ENCODE data around the gene SLC7A5. TPM values are rescaled to one million over a fixed set of nuclear protein-coding genes. Genes with fewer than 3 reads are reported as not detected.
A peak's percentile ranks its signal among the peaks of the same experiment; 100 is the strongest.

The SLC7A5 gene
- total and polyA plus RNA-seq, 2 of the 13 experiments (the other 11 are each of a cell fraction or from before 2014, with no cell fraction given): 79.6 to 155 TPM

GRCh38 chr16:87843678-87844105, 25.6 kb downstream of the SLC7A5 start:
- in situ Hi-C loops (cut with HindIII; ENCODE audit: extremely low pct_ligation_motif_present, low pct_unique_long_range_greater_than_20kb): no loop called here
- DNase-seq (ENCODE audit: low spot score) (no peak), ATAC-seq (no peak), FAIRE-seq (no peak)
- Histone ChIP-seq H3K36me3 (replicated peaks in 1 of 2; ENCODE audit: control insufficient read depth in 1 of 2, insufficient read depth in 2 of 2, low read length in 2 of 2) (peaks cover 57 to 69% of the 10 kb centered on the region in 2 experiments), H3K27ac (ENCODE audit: extremely low read length, insufficient read depth, low read length) (peak overlapping the region; percentile 76), H3K27me3 (ENCODE audit: control insufficient read depth in 1 of 2, insufficient read depth in 2 of 2, low read length in 2 of 2) (no peaks in the 10 kb centered on the region), H3K9me3 (ENCODE audit: low read length) (no peaks in the 10 kb centered on the region), H4K20me1 (ENCODE audit: insufficient read depth, low read length) (peaks cover 20% of the 10 kb centered on the region; the same call in 1 of the 2 replicates), H3K4me2 (ENCODE audit: low read depth, low read length) (peak overlapping the region; percentile 28; the same call in 1 of the 2 replicates), H3K9ac (ENCODE audit: insufficient read depth, low read depth, low read length) (peak overlapping the region; percentile 41), H3K79me2 (ENCODE audit: insufficient read depth, low read length) (peaks cover 67% of the 10 kb centered on the region), H2AFZ (ENCODE audit: low read length) (no peak overlapping the region), H3K4me1 (ENCODE audit: insufficient read depth, low read length) (peaks cover 99% of the 10 kb centered on the region), H3K4me3 (replicated peaks in 1 of 3; ENCODE audit: insufficient read depth in 1 of 3, low read depth in 2 of 3, low read length in 3 of 3) (no peak overlapping the region; a peak in 1 of 6 replicates)
- intact Hi-C loops (cut with micrococcal nuclease; ENCODE audit: unreplicated experiment): no loop called here
- CTCF ChIA-PET (ENCODE audit: low intra/inter-chr PET ratio, low total read pairs): interaction anchor here (0.7 kb wide), 1 partner anchor 65 kb away, joined by 3 read pairs; no protein-coding TSS in a partner anchor
- BruUV-seq (replicated peaks): no TSS peak
- 86% methylated on average over 17 of the region's 17 CpGs for WGBS (ENCODE audit: low lambda C conversion rate)
- POLR2A ChIA-PET: interaction anchor here (0.6 to 2.8 kb wide), 7 partner anchors 10 to 65 kb away, joined by 4 to 17 read pairs (median 4); partner anchors contain the start of gene SLC7A5
- peak; percentile 85; the same call in 1 of the 2 replicates for TF ChIP-seq HNRNPL (IDR thresholded peaks at IDR 0.05; ENCODE audit: low read depth, low read length)
- 0 out of 2 replicates have a peak, but pooled peaks have one; percentile 31 for TF ChIP-seq NR1H2 (CRISPR knock-in tag; IDR thresholded peaks at IDR 0.05; ENCODE audit: borderline replicate concordance, low read depth)
- no peak for TF ChIP-seq GRHL1 (CRISPR knock-in tag; conservative IDR thresholded peaks at IDR 0.05)
- TF ChIP-seq GZF1 (CRISPR knock-in tag; IDR thresholded peaks at IDR 0.05): no peak
- 0 out of 2 replicates have a peak, but pooled peaks have one; percentile 78 for TF ChIP-seq ZNF318 (CRISPR knock-in tag; IDR thresholded peaks at IDR 0.05)
- 0 out of 2 replicates have a peak, but pooled peaks have one; percentile 54 for TF ChIP-seq DNMT1 (CRISPR knock-in tag; IDR thresholded peaks at IDR 0.05)
- TF ChIP-seq FOXK1 (CRISPR knock-in tag; IDR thresholded peaks at IDR 0.05; ENCODE audit: borderline replicate concordance, low read depth): no peak
- no peak for TF ChIP-seq IRF1 (CRISPR knock-in tag; IDR thresholded peaks at IDR 0.05; ENCODE audit: low read depth)
- TF ChIP-seq ZIK1 (CRISPR knock-in tag; IDR thresholded peaks at IDR 0.05; ENCODE audit: borderline replicate concordance, low read depth): no peak
- no peak for TF ChIP-seq HOMEZ (CRISPR knock-in tag; IDR thresholded peaks at IDR 0.05; ENCODE audit: low read depth)
